NK-92 (cell line): Measurements from ENCODE around the gene NLRP7.
"Not testable (repeated sequence)": the region's sequence is repeated elsewhere in the genome, so short reads cannot be mapped to it uniquely, and the experiment has no call there.

Source experiments
- DNase-seq: peaks from one replicate; lab custom pipeline; 2025; ENCODE audit not compliant: unreplicated experiment; lab: John Stamatoyannopoulos, UW

Gene NLRP7

GRCh38 chr19:54947381-54947780 lies at the start of gene NLRP7:
TSS of gene NLRP7 (minus strand) at chr19:54947530.
- DNase-seq = no peak

- DNase-seq = no peak
These were observed 48.2 kb upstream of the NLRP7 start for GRCh38 chr19:54995561-54995960.

DNA sequence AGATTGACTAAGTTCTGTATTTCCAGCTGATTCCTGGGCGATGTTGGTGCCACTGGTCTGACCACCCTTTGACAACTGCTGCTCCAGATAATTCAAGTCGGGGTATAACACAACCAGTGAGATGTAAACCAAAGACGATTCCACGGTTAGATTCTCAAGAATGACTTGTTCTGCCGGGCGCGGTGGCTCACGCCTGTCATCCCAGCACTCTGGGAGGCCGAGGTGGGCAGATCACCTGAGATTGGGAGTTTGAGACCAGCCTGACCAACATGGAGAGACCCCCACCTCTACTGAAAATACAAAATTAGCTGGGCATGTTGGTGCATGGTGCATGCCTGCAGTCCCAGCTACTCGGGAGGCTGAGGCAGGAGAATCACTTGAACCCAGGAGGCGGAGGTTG lies 42.2 kb upstream of the NLRP7 start:
- DNase-seq = not testable (repeated sequence)

- DNase-seq = not testable (repeated sequence)
These were observed 35.2 kb upstream of the NLRP7 start for GRCh38 chr19:54982562-54982961.

- DNase-seq = not testable (repeated sequence)
These were observed 26.1 kb upstream of the NLRP7 start for GRCh38 chr19:54973229-54974090.

DNA sequence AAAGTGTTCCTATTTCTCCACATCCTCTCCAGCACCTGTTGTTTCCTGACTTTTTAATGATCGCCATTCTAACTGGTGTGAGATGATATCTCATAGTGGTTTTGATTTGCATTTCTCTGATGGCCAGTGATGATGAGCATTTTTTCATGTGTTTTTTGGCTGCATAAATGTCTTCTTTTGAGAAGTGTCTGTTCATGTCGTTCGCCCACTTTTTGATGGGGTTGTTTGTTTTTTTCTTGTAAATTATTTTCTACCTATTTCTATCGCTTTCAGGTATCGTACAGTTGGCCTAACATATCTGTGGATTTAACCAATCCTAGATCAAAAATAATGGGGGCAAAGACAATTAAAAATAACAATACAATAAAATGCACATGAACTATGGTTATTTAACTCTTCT lies 24.1 kb upstream of the NLRP7 start:
- DNase-seq = not testable (repeated sequence)

DNA sequence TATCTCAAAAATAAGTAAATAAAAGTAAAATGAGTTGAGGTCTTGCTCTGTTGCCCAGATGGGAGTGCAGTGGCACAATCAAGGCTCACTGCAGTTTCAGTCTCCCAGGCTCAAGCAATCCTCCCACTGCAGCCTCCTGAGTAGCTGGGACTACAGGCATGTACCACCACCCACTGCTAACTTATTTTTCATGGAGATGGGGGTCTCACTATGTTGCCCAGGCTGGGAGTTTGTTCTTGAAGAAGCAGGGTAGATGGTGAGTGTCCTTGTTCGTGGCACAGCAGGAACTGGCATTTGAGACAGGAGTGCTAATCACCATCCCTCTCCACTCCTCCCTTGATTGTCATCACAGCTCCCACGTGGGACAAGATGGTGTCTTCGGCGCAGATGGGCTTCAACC lies 22.3 kb upstream of the NLRP7 start:
- DNase-seq = no peak

- no peak for DNase-seq
These were observed 20.3 kb upstream of the NLRP7 start for GRCh38 chr19:54967611-54968010.

DNA sequence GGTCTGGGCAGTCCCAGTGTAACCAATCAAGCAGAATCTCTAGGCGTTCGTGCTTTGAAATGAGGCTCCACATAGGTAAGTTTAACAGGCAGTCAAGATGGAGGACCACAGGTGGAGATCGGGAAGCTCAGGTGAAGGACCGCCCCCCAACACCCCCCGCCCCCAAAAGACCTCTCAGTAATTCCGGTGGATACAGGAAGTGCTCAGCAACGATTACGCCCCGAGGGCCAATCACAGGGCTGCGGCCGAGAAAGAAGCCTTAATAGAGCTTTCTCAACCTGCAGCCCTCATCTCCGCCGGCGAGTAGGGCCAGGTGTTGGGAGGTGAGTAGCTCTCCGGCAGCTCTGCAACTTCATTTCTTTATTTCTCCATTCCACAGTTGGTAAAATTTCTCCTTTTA lies 17.7 kb upstream of the NLRP7 start:
- not testable (repeated sequence) for DNase-seq

DNA sequence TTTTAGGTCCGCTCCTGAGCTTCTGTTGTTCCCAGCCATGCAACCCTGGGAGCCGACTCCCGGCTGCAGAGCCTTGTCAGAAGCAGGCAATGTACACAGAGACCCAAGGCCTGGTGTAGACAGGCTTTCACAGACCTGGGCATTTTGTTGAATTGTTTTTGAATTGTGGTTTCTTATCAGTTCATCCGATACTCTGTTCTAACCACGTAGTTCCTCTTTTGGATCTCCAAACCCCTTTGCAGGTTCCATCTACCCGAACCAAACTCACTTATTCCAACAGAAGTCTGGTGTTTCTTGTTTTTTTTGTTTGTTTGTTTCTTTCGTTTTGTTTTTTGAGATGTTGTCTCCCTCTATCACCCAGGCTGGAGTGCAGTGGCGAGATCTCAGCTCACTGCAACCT lies 12.5 kb upstream of the NLRP7 start:
- no peak for DNase-seq

DNA sequence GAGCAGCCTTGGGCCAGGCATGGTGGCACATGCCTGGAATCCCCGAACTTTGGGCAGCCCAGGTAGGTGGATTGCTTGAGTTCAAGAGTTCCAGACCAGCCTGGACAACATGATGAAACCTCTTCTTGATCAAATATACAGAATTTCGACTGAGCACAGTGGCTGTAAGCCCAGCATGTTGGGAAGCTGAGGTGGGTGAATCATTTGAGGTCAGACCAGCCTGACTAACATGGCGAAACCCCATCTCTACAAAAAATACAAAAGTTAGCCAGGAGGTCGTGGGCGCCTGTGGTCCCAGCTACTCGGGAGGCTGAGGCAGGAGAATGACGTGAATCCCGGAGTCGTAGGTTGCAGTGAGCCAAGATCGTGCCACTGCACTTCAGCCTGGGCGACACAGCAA lies 8.0 kb upstream of the NLRP7 start:
- no peak for DNase-seq

DNA sequence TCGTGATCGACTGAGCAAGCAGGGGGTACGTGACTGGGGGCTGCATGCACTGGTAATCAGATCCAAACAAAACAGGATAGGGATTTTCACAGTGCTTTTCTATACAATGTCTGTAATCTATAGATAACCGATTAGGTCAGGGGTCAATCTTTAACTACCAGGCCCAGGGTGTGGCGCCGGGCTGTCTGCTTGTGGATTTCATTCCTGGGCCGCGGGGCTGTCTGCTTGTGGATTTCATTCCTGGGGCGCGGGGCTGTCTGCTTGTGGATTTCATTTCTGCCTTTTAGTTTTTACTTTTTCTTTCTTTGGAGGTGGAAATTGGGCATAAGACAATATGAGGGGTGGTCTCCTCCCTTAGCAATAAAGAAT lies 6.0 kb upstream of the NLRP7 start:
- DNase-seq = not testable (repeated sequence)

GRCh38 chr19:54952591-54953344 lies 5.4 kb upstream of the NLRP7 start:
- no peak for DNase-seq

DNA sequence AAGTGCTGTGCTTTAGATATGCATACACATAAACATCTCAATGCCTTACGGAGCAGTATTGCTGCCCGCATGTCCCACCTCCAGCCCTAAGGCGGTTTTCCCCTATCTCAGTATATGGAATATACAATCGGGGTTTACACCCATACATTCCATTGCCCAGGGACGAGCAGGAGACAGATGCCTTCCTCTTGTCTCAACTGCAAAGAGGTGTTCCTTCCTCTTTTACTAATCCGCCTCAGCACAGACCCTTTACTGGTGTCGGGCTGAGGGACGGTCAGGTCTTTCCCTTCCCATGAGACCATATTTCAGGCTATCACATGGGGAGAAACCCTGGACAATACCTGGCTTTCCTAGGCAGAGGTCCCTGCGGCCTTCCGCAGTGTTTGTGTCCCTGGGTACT lies 3.2 kb upstream of the NLRP7 start:
- DNase-seq = not testable (repeated sequence)

- DNase-seq = no peak
These were observed 2.1 kb upstream of the NLRP7 start for GRCh38 chr19:54949412-54949811.

GRCh38 chr19:54943772-54944361 lies 3.5 kb downstream of the NLRP7 start:
- DNase-seq = not testable (repeated sequence)

DNA sequence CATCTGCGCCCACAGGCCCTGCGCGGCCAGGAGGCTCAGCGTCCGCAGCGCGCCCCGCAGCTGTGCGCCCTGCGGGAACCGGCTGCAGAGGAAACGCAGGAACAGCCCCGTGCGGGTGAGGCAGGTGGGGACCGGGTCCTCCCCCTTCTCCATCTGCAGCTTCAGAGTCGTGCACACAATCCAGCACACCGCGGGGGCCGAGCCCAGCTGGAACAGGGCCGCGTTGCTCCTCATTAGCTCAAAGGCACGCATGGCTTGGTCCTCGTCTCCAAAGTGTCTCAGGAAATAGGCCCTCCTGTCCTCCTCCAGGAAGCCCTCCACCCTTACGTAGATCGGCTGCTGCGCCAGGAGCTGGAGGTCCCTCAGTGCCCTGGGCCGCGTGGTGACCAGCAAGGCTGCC lies 7.8 kb downstream of the NLRP7 start:
- DNase-seq = not testable (repeated sequence)

DNA sequence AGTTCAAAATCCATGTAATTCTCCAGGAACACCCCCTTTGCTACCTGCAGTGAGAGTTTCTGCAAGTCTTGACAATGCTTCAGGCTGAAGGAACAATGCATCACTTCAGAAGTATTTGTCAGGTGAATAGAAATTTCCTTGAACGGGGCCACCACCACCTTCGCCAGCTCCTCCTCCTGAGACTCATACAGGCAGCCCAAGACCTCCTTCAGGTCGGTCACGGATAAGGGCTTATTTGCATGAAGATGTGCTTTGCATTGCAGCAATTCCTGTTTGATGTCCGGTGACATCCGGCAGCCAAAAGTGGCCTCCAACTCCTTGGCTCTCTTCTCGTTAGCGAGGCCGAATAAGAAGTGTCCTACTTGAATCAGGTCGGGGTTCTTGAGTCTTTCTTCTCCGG lies 8.4 kb downstream of the NLRP7 start:
- DNase-seq = no peak

DNA sequence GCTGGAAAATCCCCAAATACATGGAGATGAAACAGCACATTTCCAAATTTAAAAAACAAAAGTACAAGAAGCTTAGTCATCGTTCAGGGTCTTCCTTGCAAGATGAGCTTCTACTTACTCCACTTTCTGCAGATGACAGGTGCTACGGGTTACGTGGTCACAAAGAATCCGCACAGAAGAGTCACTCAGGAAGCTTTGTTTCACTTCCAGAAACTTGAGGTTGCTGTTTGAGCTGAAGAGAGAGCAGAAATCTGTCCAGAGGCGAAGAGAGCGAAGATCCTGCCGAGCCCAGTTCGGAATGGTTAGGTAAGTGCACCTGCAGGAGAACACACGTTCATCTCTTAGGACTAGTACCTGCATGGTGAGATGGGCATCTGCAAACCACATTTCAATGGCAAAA lies 9.4 kb downstream of the NLRP7 start:
- DNase-seq = no peak

- DNase-seq = no peak
These were observed 19.0 kb downstream of the NLRP7 start for GRCh38 chr19:54928299-54928698.

DNA sequence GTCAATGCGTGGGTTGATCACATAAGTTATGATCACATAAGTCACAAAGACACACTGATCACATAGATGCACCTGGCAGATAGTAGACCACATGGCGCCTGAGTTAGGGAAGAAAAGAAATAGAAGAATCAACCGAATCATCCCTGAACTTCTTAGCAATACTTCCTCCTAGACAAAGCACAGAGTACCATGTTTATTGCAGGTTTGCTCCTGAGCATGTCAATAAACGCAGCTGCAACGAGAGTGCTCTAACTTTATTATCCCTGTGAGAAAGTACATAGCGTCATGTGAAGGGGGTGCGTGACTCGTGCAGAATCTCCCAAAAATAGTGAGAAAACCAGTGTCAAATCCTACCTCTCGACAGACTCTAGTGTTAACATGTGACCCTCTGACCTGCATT lies 24.1 kb downstream of the NLRP7 start:
- DNase-seq = no peak

DNA sequence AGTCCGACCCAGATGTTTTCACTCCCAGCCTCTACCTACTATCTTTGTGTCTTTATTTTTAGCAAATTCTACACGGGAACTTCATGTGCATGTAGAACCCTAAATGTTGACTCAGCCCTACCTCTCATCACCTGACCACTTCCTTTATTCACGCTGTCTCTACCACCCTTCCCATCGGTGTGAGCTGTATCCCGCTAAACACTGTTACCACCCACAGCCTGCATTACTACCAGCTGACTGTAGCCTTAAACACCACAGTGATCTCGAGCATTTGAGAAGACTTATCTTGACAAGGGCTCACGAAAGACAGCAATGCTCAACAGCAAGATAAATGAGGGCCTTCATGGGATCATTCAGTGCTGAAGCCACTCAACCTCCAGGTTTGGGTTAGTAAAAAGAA lies 26.2 kb downstream of the NLRP7 start:
- no peak for DNase-seq
